NT2/D1 (cell line): ENCODE measurements around the gene ITPR2.

Experiments
- SUZ12 ChIP-seq: IDR thresholded peaks from 2 replicates; pipeline ENCODE4 v1.6.1; 2011; ENCODE audit not compliant: insufficient read length, insufficient read depth; ENCODE audit errors: extremely low read depth
- YY1 ChIP-seq: IDR thresholded peaks from 2 replicates; pipeline ENCODE4 v1.6.1; 2011; ENCODE audit not compliant: insufficient read length, insufficient read depth
- ZNF274 ChIP-seq: IDR thresholded peaks from 2 replicates; pipeline ENCODE4 v1.6.1; 2011; ENCODE audit warnings: mild to moderate bottlenecking, low read depth, low read length

- no peak for TF ChIP-seq ZNF274
- no peak for TF ChIP-seq YY1
- TF ChIP-seq SUZ12, result no peak
These were observed 215.5 kb downstream of the ITPR2 start for GRCh38 chr12:26617513-26617912.
